AG09309 (cell line): ENCODE results near the gene VPS26C.

ENCODE experiments used
- DNase-seq: peaks from one replicate; pipeline ENCODE4 v3.0.0-alpha.2; 2010; ENCODE audit warnings: low read depth
- H3K4me3 ChIP-seq: 2 replicates; pipeline ENCODE4 v1.5.1; 2011; ENCODE audit warnings: mild to moderate bottlenecking, low read depth, low read length, moderate library complexity; ENCODE audit not compliant: control insufficient read depth
- CTCF ChIP-seq: IDR thresholded peaks from 2 replicates; pipeline ENCODE4 v1.5.1; 2011; ENCODE audit warnings: mild to moderate bottlenecking, low read depth, low read length, inconsistent platforms; ENCODE audit not compliant: insufficient read depth, control insufficient read depth; ENCODE audit errors: missing control alignments

Gene VPS26C

GRCh38 chr21:37272897-37273296 lies 5.8 kb upstream of the VPS26C start:
- no peak for TF ChIP-seq CTCF
- DNase-seq: no peak
- H3K4me3 ChIP-seq: no peak overlapping the region

GRCh38 chr21:37270576-37271365 lies 3.6 kb upstream of the VPS26C start:
- TF ChIP-seq CTCF: no peak
- DNase-seq: no peak
- no peak overlapping the region for H3K4me3 ChIP-seq

GRCh38 chr21:37269481-37269880 lies 2.3 kb upstream of the VPS26C start:
- DNase-seq: no peak
- H3K4me3 ChIP-seq: no peak overlapping the region

GRCh38 chr21:37268186-37268503 lies 1.0 kb upstream of the VPS26C start:
- no peak for DNase-seq
- H3K4me3 ChIP-seq: peak overlapping the region; percentile 70
- TF ChIP-seq CTCF: no peak

More at GRCh38 chr21:37269481-37269880, 2.3 kb upstream of the VPS26C start:
- TF ChIP-seq CTCF: no peak

- TF ChIP-seq CTCF: no peak
- peak overlapping the region; percentile 70 for H3K4me3 ChIP-seq
- DNase-seq: no peak
These were observed 466 bp downstream of the VPS26C start for GRCh38 chr21:37266515-37267221.

GRCh38 chr21:37264808-37265207 lies 2.3 kb downstream of the VPS26C start:
- no peak for TF ChIP-seq CTCF
- no peak overlapping the region for H3K4me3 ChIP-seq
- no peak for DNase-seq
